K562 (cell line): ENCODE measurements around the gene NTM. TPM values are rescaled to one million over a fixed set of nuclear protein-coding genes. Genes with fewer than 3 reads are reported as not detected.

ENCODE experiments used
- ATAC-seq: fragments of 200-7000 bp; cut with Tn5 transposase; 3 replicates; pipeline ENCODE4 v1.9.1; 2020; ENCODE audit warnings: moderate library complexity
- BruUV-seq: library from RNA; stranded (reverse); fragments of 400-500 nt; replicated peaks from 2 replicates; lab custom pipeline; 2021; lab: Mats Ljungman, UMichigan
- CTCF ChIA-PET: fragments of 300-600 bp; formaldehyde crosslinking; extraction: SDS; loops from one replicate; lab custom pipeline; 2021; ENCODE audit warnings: low intra/inter-chr PET ratio; lab: Yijun Ruan, JAX
- POLR2A ChIA-PET: fragments of 300-600, 350-650 bp; sonication (Branson Sonifier 250); formaldehyde crosslinking; extraction: SDS; loops from one replicate; lab custom pipeline; 2021; ENCODE audit warnings: antibody characterized with exemption, inconsistent platforms; lab: Yijun Ruan, JAX
- DNase-seq, 4 experiments: peaks; one replicate each; pipeline versions ENCODE4 v3.0.0 to v3.0.0-alpha.2; 2011 to 2018; ENCODE audit warnings: low spot score in 3 of 4, mixed read lengths in 3 of 4; ENCODE audit errors: extremely low read depth in 1 of 4
- FAIRE-seq: peaks from 2 replicates; lab custom pipeline; 2011; peaks lifted over from hg19 to GRCh38; lab: Jason Lieb, UNC
- H2AFZ ChIP-seq: 2 replicates; pipeline ENCODE4 v1.6.0; 2011; ENCODE audit warnings: low read depth, low read length, control low read depth, inconsistent platforms
- H3K27ac ChIP-seq: fragments of 200-600 bp; 3 replicates; pipeline ENCODE4 v1.8.0; 2011; ENCODE audit warnings: low read depth, mild to moderate bottlenecking, control low read depth, inconsistent platforms, low read length, moderate library complexity, mixed read lengths; ENCODE audit errors: extremely low read depth
- H3K27me3 ChIP-seq, 2 experiments: fragments of 300-600 bp in 1 of 2; 2 replicates in 1 of 2; 3 replicates in 1 of 2; pipeline versions ENCODE4 v1.6.0 to v1.8.0; 2011; ENCODE audit warnings: inconsistent platforms in 2 of 2, low read length in 2 of 2, mild to moderate bottlenecking in 1 of 2, mixed read lengths in 1 of 2, moderate library complexity in 1 of 2; ENCODE audit not compliant: control insufficient read depth in 2 of 2, insufficient read depth in 2 of 2
- H3K36me3 ChIP-seq: fragments of 300-600 bp; 3 replicates; pipeline ENCODE4 v1.8.0; 2011; ENCODE audit warnings: mild to moderate bottlenecking, low read length, inconsistent platforms; ENCODE audit not compliant: control insufficient read depth, insufficient read depth
- H3K4me1 ChIP-seq, 2 experiments: fragments of 200-600 bp in 1 of 2; replicated peaks in 1 of 2; 2 replicates in 1 of 2; 3 replicates in 1 of 2; pipeline versions ENCODE4 v1.5.1 to v1.8.0; 2011; ENCODE audit warnings: inconsistent platforms in 2 of 2, low read length in 2 of 2, mild to moderate bottlenecking in 1 of 2, mixed read lengths in 1 of 2, moderate library complexity in 1 of 2; ENCODE audit not compliant: control insufficient read depth in 2 of 2, insufficient read depth in 2 of 2
- H3K4me2 ChIP-seq: 2 replicates; pipeline ENCODE4 v1.6.1; 2011; ENCODE audit warnings: low read length, control low read depth, inconsistent platforms, mixed read lengths; ENCODE audit not compliant: insufficient read depth
- H3K4me3 ChIP-seq: fragments of 200-600 bp; sonication (generic), shearing (Covaris generic); 2 replicates; pipeline ENCODE4 v1.5.1; 2016; ENCODE audit warnings: control low read depth, inconsistent platforms
- H3K79me2 ChIP-seq: fragments of 200-600 bp; 3 replicates; pipeline ENCODE4 v1.8.0; 2011; ENCODE audit warnings: low read length, inconsistent platforms; ENCODE audit not compliant: control insufficient read depth, insufficient read depth
- H3K9ac ChIP-seq, 2 experiments: 2 replicates each; pipeline versions ENCODE4 v1.6.0 to v1.6.1; 2011; ENCODE audit warnings: low read depth in 2 of 2, low read length in 2 of 2, control low read depth in 1 of 2, inconsistent platforms in 1 of 2, mild to moderate bottlenecking in 1 of 2, mixed read lengths in 1 of 2; ENCODE audit not compliant: insufficient read depth in 1 of 2
- H3K9me1 ChIP-seq: one replicate; pipeline ENCODE4 v1.6.0; 2011; ENCODE audit warnings: inconsistent platforms, mild to moderate bottlenecking, low read length, moderate library complexity; ENCODE audit not compliant: control insufficient read depth, insufficient read depth
- H3K9me3 ChIP-seq: replicated peaks from 2 replicates; pipeline ENCODE4 v1.5.1; 2011; ENCODE audit warnings: low read depth, low read length, inconsistent platforms; ENCODE audit not compliant: control insufficient read depth, insufficient read depth
- H4K20me1 ChIP-seq: replicated peaks from 2 replicates; pipeline ENCODE4 v1.6.1; 2011; ENCODE audit warnings: low read length, inconsistent platforms, mixed read lengths; ENCODE audit not compliant: control insufficient read depth, insufficient read depth
- ARHGAP35 ChIP-seq: fragments of 450-650 bp; IDR thresholded peaks from 2 replicates; pipeline ENCODE4 v1.6.1; 2018; ENCODE audit not compliant: partially characterized antibody
- HDAC6 ChIP-seq: IDR thresholded peaks from 2 replicates; pipeline ENCODE4 v1.6.1; 2012; ENCODE audit warnings: low read depth, mild to moderate bottlenecking, control low read depth, inconsistent platforms, low read length, moderate library complexity
- KLF16 ChIP-seq: IDR thresholded peaks from 2 replicates; pipeline ENCODE4 v1.6.1; 2016; ENCODE audit warnings: antibody characterized with exemption
- POLR2A ChIP-seq: fragments of 450-650 bp; conservative IDR thresholded peaks from 2 replicates; pipeline ENCODE4 v1.6.1; 2016
- RBM14 ChIP-seq: fragments of 200-400 bp; formaldehyde crosslinking; IDR thresholded peaks from 2 replicates; pipeline ENCODE4 v1.6.1; 2018; ENCODE audit warnings: low read depth, mild to moderate bottlenecking, low read length, moderate library complexity, borderline replicate concordance; ENCODE audit not compliant: insufficient read depth
- TARDBP ChIP-seq: fragments of 450-650 bp; IDR thresholded peaks from 2 replicates; pipeline ENCODE4 v1.6.1; 2016
- ZNF253 ChIP-seq: fragments of 250-450 bp; sonication (Bioruptor Pico); conservative IDR thresholded peaks from 2 replicates; pipeline ENCODE4 v1.6.1; 2021; ENCODE audit warnings: mild to moderate bottlenecking
- WGBS: fragments of 100-300 bp; shearing (Covaris generic); methylation state at CpG from one replicate; pipeline ENCODE4 v1.1.6; 2016; ENCODE audit warnings: low coverage, mixed read lengths; ENCODE audit not compliant: insufficient coverage; ENCODE audit errors: missing lambda C conversion rate; 5-methylcytosine and 5-hydroxymethylcytosine counted together
- in situ Hi-C: fragments of 300-500 bp; cut with MboI; formaldehyde crosslinking; loops from 4 replicates; pipeline ENCODE4 v1.15.0; 2018; ENCODE audit warnings: inconsistent platforms, mixed read lengths
- intact Hi-C: fragments of 100-400 bp; cut with micrococcal nuclease; formaldehyde crosslinking; loops from 2 replicates; pipeline ENCODE4 v1.14.2; 2022
- polyA plus RNA-seq, 8 experiments: library from polyadenylated mRNA; depleted of rRNA in 4 of 8; stranded (reverse) in 5 of 8; unstranded in 3 of 8; fragments of >200 nt; fragmentation: Nextera tagmentation in 2 of 8; fragmentation: Illumina TruSeq in 1 of 8; extraction: Ambion mirVana in 2 of 8; extraction: Trizol in 1 of 8; gene quantifications; 2 replicates each; pipeline versions ENCODE4 v1.2.1 to v1.2.3, GENCODE V29; 2011 to 2014; ENCODE audit warnings: inconsistent platforms in 1 of 8, missing spikeins in 1 of 8
- total RNA-seq, 7 experiments: library from RNA; depleted of rRNA in 6 of 7; stranded (reverse); fragments of >200 nt in 6 of 7; fragmentation: Illumina TruSeq in 2 of 7; extraction: Trizol in 2 of 7; gene quantifications; 2 replicates each; pipeline versions ENCODE4 v1.2.1 to v1.2.3, GENCODE V29; 2011 to 2021; ENCODE audit warnings: low replicate concordance in 1 of 7
- TF ChIP-seq, protein P1 (sequence below): fragments of 250-450 bp; sonication (Bioruptor Pico); IDR thresholded peaks from 2 replicates; pipeline ENCODE4 v1.8.0; 2021; ENCODE audit warnings: borderline replicate concordance, mild to moderate bottlenecking, moderate library complexity; ENCODE audit not compliant: poor library complexity, severe bottlenecking

The NTM gene
- total and polyA plus RNA-seq, 9 of the 15 experiments (the other 6 are each of a cell fraction or from before 2014, with no cell fraction given) = not detected

DNA sequence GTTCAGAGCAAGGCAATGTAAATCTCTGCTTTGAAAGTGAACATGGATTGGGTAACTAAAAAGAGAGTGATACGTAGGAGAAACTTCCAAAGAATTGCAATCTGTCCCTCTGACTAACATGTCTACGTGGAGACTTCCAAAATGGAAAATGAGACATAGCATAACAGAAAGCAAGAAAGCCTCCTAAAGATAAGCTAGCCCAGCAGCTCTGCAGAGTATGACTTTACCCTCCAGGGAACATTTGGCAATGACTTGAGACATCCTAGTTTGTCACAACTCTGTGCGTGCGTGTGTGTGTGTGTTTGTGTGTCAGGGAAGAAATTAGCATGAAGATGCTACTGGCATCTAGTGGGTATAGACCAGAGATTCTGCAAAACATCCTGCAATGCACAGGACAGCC lies 817.4 kb downstream of the NTM start:
- Histone ChIP-seq H3K79me2 (no peaks in the 10 kb centered on the region), H3K9me3 (0 out of 2 replicates have a peak, but pooled peaks cover 1% of the 10 kb centered on the region), H3K4me2 (no peak overlapping the region), H3K9me1 (no peaks in the 10 kb centered on the region), H3K27me3 (no peaks in the 10 kb centered on the region), H3K36me3 (no peaks in the 10 kb centered on the region), H3K4me3 (no peak overlapping the region), H2AFZ (no peak overlapping the region), H3K9ac (no peak overlapping the region), H3K4me1 (no peaks in the 10 kb centered on the region), H4K20me1 (no peaks in the 10 kb centered on the region), H3K27ac (no peak overlapping the region)
- POLR2A ChIA-PET = no interaction called here
- DNase-seq (no peak), ATAC-seq (no peak), FAIRE-seq (no peak)
- WGBS = 0% methylated on average over 4 of the region's 4 CpGs
- BruUV-seq = no TSS peak
- CTCF ChIA-PET = no interaction called here
- TF ChIP-seq KLF16 = no peak
- no peak for TF ChIP-seq RBM14
- no peak for TF ChIP-seq HDAC6
- no peak for TF ChIP-seq ZNF253 (CRISPR knock-in tag)
- TF ChIP-seq, protein P1, sequence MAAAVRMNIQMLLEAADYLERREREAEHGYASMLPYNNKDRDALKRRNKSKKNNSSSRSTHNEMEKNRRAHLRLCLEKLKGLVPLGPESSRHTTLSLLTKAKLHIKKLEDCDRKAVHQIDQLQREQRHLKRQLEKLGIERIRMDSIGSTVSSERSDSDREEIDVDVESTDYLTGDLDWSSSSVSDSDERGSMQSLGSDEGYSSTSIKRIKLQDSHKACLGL (CRISPR knock-in tag) = no peak
- no peak for TF ChIP-seq POLR2A
- TF ChIP-seq ARHGAP35 = no peak
- no peak for TF ChIP-seq TARDBP
- in situ Hi-C loops (no loop called here), intact Hi-C loops (no loop called here)
